Fibroblast of upper back skin (primary cell): Measurements from ENCODE around the gene BTAF1.

Experiments
- DNase-seq: peaks from one replicate; pipeline ENCODE4 v3.0.0-alpha.2; 2013

BTAF1 gene

GRCh38 chr10:91908337-91909116 lies 15.0 kb upstream of the BTAF1 start:
- DNase-seq: peak; percentile 64

GRCh38 chr10:91909117-91909677 lies 14.4 kb upstream of the BTAF1 start, which contains the start of gene FGFBP3:
TSS of gene FGFBP3 (minus strand) at chr10:91909486. CDS start at chr10:91908969, 517 bp downstream.
- DNase-seq: peak; percentile 47

- DNase-seq: no peak
Observed at GRCh38 chr10:91910467-91910866, 13.1 kb upstream of the BTAF1 start.

GRCh38 chr10:91919651-91920050 lies 3.9 kb upstream of the BTAF1 start:
- no peak for DNase-seq

GRCh38 chr10:91924212-91925021 lies 847 bp downstream of the BTAF1 start:
- DNase-seq: no peak

- peak; percentile 16 for DNase-seq
Observed at GRCh38 chr10:91925022-91925320, 1.4 kb downstream of the BTAF1 start.

GRCh38 chr10:91930939-91931338 lies 7.4 kb downstream of the BTAF1 start:
- DNase-seq: no peak

- no peak for DNase-seq
Observed at GRCh38 chr10:91931526-91932190, 8.1 kb downstream of the BTAF1 start.

GRCh38 chr10:91932737-91933136 lies 9.2 kb downstream of the BTAF1 start:
- no peak for DNase-seq

- no peak for DNase-seq
Observed at GRCh38 chr10:91935886-91936285, 12.3 kb downstream of the BTAF1 start.

GRCh38 chr10:91939653-91940052 lies 16.1 kb downstream of the BTAF1 start:
- no peak for DNase-seq

- no peak for DNase-seq
Observed at GRCh38 chr10:91941426-91941825, 17.9 kb downstream of the BTAF1 start.

- peak; percentile 61 for DNase-seq
Observed at GRCh38 chr10:91944880-91945630, 21.5 kb downstream of the BTAF1 start.

GRCh38 chr10:91953600-91954160 lies 30.1 kb downstream of the BTAF1 start:
- no peak for DNase-seq

- DNase-seq: no peak
Observed at GRCh38 chr10:91955114-91955513, 31.5 kb downstream of the BTAF1 start.

- DNase-seq: no peak
Observed at GRCh38 chr10:91957091-91957490, 33.5 kb downstream of the BTAF1 start.

- no peak for DNase-seq
Observed at GRCh38 chr10:91969297-91969696, 45.7 kb downstream of the BTAF1 start.

- DNase-seq: peak; percentile 71
Observed at GRCh38 chr10:91974960-91975359, 51.4 kb downstream of the BTAF1 start.

- no peak for DNase-seq
Observed at GRCh38 chr10:91975438-91975837, 51.9 kb downstream of the BTAF1 start.

- no peak for DNase-seq
Observed at GRCh38 chr10:91976317-91977051, 52.9 kb downstream of the BTAF1 start.

GRCh38 chr10:91977491-91977890 lies 53.9 kb downstream of the BTAF1 start:
- DNase-seq: no peak

GRCh38 chr10:91978585-91978984 lies 55.0 kb downstream of the BTAF1 start:
- DNase-seq: no peak
